HG03196 (cell line): ENCODE results near the gene ADGRB3.

Experiments used
- ATAC-seq: cut with Tn5 transposase; IDR thresholded peaks from one replicate; pipeline ENCODE4 v1.9.1; 2021; ENCODE audit not compliant: unreplicated experiment

Gene ADGRB3

DNA sequence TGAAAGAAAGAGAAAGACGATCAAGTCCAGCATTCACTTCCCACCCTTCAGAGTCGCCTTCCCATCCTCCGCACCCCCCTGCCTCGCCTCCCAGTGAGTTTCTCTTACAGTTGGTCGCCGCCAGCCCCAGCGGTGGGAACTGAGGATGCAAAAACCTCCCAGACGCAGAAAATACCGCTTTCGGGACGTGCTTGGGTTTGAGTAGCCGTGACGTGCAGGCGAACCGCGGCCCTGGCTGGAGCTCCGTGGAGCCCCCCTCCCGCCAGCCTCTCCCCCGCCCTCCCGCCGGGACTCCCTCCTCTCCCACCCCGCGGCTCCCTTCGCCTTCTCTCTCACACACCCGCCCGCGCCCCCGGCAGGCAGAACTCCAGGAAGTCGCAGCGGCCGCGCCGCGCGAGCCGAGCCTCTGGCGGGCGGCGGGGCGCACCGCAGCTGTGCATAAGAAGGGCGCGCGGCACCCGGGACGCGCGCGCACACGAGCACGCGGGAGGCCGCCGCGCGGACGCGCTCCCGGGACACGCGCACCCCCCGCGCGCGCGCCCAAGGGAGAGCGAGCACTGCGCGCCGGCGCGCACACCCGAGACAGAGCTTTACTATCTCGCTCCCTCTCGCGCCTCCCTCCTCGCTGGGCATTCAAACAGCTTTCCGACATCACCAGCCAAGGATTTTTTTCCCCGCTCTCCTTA lies at the start of gene ADGRB3:
TSS of gene ADGRB3 (plus strand) at position 557 of the 686 bp plus-strand sequence. CDS start 3,394 bp downstream, outside the sequence.
- peak; percentile 66 for ATAC-seq

- ATAC-seq: no peak
These were observed 41.5 kb upstream of the ADGRB3 start for GRCh38 chr6:68593558-68593957.

- ATAC-seq: no peak
These were observed 37.4 kb upstream of the ADGRB3 start for GRCh38 chr6:68597642-68598041.

- no peak for ATAC-seq
These were observed 19.1 kb upstream of the ADGRB3 start for GRCh38 chr6:68615938-68616337.

GRCh38 chr6:68625998-68626397 lies 9.1 kb upstream of the ADGRB3 start:
- no peak for ATAC-seq

DNA sequence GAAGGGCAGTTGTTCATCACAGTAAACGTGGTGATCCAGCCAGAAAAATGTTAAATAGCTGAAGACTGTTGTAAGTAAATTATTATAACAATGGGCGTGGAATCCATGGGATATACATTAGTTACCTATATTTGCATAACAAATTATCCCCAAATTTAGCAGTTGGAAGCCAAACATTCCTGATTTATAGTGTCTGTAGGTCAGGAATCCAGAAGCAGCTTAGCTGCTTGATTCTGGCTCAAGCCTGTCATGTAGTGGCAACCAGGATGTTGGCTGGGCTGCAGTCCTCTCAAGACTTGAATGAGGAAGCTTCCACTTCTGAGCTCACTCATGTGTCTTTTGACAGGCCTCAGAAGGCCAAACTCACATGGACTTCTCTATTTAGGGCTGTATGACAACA lies 6.9 kb upstream of the ADGRB3 start:
- no peak for ATAC-seq

DNA sequence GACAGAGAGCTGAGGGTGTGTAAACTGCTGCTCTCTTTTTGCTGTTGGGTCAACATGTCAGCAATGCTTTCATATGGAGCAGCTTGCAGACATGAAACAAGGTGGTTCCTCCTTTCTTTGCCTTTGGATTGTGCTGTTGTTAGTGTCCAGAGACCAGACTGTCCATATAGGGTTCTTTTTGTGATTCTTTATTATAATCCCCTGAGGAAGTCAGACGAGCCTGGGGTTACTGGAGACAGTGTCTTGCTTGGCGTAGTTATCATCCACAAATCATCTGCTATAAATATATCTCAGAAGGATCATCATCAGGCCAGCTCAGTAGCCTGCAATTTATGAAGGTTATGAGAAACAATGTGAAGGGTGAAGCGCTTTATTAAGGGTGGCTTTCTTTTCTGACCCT lies 2.3 kb upstream of the ADGRB3 start:
- ATAC-seq: no peak

- no peak for ATAC-seq
These were observed 1.7 kb upstream of the ADGRB3 start for GRCh38 chr6:68633281-68633971.

GRCh38 chr6:68633972-68634725 lies 933 bp upstream of the ADGRB3 start:
- peak; percentile 22 for ATAC-seq

DNA sequence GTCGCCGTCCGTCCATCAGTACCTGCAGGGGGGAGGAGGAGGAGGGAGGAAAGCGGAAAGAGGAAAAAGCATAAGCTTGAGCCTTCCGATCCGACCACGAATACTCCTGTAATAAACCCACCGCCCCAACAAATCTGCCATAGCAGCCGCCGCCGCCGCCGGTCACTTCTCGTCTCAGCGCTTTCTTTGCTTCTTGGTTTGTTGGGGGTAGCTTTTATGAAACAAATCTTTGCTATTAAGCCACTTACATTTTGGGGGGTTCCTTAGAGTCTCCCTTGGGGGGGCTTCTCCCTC lies 277 bp downstream of the ADGRB3 start:
- peak; percentile 13 for ATAC-seq

DNA sequence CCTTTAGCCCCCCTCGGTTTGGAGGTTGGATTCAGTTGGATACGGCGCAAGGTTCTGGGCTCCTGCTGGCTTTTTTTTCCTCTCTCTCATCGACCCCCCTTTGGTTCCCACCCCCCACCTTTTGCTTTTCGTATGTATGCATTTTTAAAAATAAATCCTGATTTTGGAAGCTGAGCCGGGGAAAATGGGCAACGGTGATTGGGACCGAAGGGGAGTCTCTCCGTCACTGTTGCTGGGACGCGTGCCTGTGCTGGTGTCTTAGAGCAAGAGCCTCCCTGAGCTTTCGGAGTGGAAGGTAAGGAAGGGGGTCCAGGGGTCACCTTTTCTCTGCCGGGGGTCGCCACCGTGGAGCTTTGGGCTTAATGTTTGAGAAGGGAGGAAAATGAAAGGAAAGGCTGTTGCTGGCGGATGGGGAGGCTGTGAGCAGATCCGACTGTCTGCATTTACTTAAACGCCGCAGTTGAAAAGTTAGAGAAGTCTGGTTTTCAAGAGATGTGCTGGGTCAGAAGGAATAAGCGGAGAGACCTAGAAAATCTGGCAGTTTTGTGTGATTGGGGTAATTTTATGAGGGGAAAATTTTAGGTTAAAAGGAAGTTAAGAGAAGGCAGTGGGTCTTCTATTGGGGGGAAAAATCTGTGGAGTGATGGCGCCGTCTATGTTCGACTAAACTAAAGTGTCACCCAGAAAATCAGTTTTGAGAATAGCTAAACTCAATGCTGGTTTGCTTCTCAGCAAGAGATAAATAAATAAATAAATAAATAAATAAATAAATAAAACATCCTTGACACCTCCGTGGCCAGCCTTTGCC lies 828 bp downstream of the ADGRB3 start:
- ATAC-seq: no peak

GRCh38 chr6:68636666-68637065 lies 1.6 kb downstream of the ADGRB3 start:
- ATAC-seq: no peak

- no peak for ATAC-seq
These were observed 2.0 kb downstream of the ADGRB3 start for GRCh38 chr6:68637071-68637470.

GRCh38 chr6:68637782-68638181 lies 2.7 kb downstream of the ADGRB3 start:
- no peak for ATAC-seq

- ATAC-seq: no peak
These were observed 3.3 kb downstream of the ADGRB3 start for GRCh38 chr6:68638230-68638900.

DNA sequence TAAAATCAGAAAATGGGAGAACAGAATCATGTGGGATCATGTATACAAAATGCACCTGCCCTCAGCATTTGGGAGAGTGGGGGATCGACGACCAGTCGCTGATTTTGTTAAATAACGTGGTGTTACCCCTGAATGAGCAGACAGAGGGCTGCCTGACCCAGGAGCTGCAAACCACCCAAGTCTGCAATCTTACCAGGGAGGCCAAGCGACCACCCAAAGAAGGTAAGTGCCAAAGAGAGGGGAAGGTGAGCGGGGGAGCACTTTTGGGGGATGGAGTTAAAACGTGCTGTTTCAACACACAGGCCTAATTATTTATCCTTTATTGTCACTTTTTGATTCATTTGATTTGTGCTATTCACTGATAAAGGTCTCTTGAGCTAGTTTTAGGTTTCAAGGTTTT lies 4.1 kb downstream of the ADGRB3 start:
- no peak for ATAC-seq

DNA sequence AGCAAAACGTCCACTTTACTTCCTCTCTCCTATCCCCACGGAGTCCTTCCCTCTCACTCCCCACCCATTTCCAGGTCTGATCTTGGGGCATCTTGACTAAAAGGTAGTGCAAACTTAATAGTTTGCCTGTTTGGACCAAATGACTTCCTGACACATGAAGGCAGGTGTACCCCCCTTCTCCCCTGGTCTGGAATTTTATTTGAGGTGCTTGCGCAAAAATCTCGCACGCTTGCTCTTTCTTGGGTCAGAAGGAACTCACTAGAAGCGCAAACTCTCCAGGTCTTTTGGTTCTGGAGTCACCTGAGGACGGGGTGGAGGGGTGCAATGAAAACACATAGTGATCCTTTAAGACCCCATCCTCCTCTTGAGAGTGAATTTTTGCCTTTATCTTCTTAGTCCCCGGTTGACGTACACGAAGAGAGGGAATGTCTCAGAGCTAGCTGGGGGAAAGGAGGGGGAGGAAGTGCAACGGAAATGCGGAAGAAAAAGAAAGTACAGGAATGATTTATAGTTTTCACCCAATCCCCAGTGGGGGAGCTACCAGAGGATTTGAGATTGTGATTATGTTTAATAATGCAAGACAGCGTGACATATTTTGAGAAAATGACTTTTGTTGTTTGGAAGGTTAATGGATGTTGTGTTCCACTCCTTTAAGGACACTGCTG lies 4.9 kb downstream of the ADGRB3 start:
- ATAC-seq: no peak

DNA sequence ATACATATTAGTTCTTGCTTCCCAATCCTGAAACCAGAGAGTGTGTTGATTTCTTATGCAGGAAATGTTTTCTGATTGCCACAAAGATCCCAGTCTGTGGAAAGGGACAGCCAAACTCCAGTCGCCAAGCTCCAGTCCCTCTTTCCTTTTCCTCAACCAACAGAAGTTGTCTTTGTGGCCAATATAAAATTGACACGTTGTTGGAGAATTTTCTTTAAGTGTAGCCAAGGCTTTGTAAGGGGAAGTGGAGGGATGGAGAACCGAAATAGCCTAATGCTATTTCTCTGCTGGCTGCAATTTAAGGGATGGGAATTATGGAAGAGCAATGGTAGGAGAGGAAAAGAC lies 5.4 kb downstream of the ADGRB3 start:
- no peak for ATAC-seq

- no peak for ATAC-seq
These were observed 6.1 kb downstream of the ADGRB3 start for GRCh38 chr6:68641172-68641571.

- no peak for ATAC-seq
These were observed 7.0 kb downstream of the ADGRB3 start for GRCh38 chr6:68642081-68642480.
